ENCODE measurements around the gene L1TD1.
"Not testable (repeated sequence)": the region's sequence is repeated elsewhere in the genome, so short reads cannot be mapped to it uniquely, and the experiment has no call there.

Gene L1TD1, protein sequence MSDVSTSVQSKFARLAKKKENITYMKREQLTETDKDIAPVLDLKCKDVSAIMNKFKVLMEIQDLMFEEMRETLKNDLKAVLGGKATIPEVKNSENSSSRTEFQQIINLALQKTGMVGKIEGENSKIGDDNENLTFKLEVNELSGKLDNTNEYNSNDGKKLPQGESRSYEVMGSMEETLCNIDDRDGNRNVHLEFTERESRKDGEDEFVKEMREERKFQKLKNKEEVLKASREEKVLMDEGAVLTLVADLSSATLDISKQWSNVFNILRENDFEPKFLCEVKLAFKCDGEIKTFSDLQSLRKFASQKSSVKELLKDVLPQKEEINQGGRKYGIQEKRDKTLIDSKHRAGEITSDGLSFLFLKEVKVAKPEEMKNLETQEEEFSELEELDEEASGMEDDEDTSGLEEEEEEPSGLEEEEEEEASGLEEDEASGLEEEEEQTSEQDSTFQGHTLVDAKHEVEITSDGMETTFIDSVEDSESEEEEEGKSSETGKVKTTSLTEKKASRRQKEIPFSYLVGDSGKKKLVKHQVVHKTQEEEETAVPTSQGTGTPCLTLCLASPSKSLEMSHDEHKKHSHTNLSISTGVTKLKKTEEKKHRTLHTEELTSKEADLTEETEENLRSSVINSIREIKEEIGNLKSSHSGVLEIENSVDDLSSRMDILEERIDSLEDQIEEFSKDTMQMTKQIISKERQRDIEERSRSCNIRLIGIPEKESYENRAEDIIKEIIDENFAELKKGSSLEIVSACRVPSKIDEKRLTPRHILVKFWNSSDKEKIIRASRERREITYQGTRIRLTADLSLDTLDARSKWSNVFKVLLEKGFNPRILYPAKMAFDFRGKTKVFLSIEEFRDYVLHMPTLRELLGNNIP

DNA sequence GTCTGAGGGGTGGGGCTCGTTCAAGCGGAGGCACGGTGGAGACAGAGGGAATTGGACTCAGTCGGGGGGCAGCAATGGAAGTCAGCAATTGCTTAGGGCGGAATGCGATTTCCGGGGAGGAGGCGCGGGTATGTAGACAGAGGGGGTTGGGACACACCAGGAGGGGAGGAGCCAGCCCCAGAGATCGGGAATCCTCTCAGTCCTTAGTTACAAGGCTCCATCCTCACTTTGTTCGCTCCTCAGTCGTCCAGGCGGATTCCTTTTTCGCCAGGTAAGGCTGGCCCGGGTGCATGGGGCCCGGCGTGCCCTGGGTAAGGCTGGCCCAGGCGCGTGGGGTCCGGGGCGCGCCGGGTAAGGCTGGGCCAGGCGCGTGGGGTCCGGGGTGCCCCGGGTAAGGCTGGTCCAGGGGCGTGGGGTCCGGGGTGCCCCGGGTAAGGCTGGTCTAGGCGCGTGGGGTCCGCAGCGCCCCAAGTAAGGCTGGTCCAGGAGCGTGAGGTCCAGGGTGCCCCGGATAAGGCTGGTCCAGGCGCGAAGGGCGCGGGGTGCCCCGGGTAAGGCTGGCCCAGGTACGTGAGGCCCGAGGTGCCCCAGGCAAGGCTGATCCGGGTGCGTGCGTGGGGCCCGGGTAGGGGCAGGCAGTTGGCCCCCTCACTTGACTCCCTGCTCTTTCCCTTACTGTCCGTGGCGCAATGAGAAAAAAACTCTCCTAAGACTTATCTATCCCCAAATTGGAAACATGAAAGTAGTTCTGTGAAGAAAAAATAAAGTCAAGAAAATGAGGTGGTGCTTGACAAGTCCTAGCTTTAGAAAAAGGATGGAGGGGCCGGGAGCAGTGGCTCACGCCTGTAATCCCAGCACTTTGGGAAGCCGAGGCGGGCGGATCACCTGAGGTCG lies at the start of gene L1TD1:
TSS of gene L1TD1 (plus strand) at position 199 of the 894 bp plus-strand sequence. CDS start 11,780 bp downstream, outside the sequence.
- peak within 1 kb of the TSS; percentile 74 for H3K4me3 Mint-ChIP-seq
- H3K4me1 Mint-ChIP-seq: peaks cover 4% of the 10 kb centered on the region
- peaks cover 6% of the 10 kb centered on the region for H3K36me3 Mint-ChIP-seq
- ATAC-seq: peak; percentile 74
- H3K9me3 Mint-ChIP-seq: peaks cover 11% of the 10 kb centered on the region
- H3K27ac Mint-ChIP-seq: peak within 1 kb of the TSS; percentile 23
- peaks cover 47% of the 10 kb centered on the region for H3K27me3 Mint-ChIP-seq

DNA sequence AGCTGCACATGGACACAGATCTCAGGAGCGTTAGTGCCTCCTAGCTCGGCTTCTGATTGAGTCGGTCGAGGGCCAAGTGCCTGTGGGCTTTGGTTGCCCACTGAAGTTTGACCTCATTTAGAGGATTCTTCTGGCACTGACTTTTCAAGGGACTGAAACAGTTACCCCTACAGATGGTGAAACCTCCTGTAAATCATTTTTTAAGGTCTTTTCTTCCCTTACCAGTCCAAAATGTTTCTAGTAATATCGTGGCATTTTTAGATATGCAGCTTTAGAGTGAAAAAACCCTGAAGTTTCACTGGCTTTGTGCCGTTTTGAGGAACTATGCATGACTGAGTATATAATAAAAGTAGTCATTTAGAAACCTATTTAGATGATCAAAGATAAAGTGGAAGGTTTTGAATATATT lies 34.7 kb upstream of the L1TD1 start:
- Mint-ChIP-seq H3K36me3 (peaks cover 9% of the 10 kb centered on the region), H3K9me3 (no peaks in the 10 kb centered on the region), H3K4me3 (no peak overlapping the region), H3K27ac (peak overlapping the region; percentile 24), H3K27me3 (no peaks in the 10 kb centered on the region), H3K4me1 (peaks cover 7% of the 10 kb centered on the region)
- peak; percentile 58 for ATAC-seq

DNA sequence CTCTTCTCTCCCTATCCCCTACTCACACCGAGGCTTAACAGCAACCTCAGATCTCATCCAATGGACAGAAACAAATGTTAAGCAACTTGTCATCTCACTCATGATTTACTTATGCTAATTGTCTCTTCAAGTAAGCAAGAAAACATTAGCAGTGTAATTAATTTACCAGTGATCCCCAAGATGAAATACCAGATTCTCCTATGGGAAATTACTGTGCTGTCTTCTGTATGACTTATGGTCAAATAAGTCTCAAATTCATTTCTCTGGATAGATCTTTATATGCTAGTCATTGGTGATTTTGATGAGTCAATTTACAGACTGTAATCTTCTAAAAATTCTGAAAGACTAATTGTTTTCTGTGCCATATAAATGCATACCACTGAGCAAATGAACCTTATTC lies 32.9 kb upstream of the L1TD1 start:
- H3K9me3 Mint-ChIP-seq: no peaks in the 10 kb centered on the region

DNA sequence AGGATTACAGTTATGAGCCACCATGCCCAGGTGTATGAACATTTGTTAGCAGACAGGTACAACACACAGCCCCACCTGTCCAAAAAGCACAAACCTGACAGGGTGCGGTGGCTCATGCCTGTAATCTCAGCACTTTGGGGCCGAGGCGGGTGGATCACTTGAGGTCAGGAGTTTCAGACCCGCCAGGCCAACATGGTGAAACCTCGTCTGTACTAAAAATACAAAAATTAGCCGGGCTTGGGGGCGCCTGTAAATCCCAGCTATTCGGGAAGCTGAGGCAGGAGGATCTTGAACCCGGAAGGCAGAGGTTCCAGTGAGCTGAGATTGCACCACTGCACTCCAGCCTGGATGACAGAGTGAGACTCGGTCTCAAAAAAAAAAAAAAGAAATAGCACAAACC lies 24.3 kb upstream of the L1TD1 start:
- not testable (repeated sequence) for ATAC-seq

More for the DNA sequence above, 32.9 kb upstream of the L1TD1 start:
- H3K27me3 Mint-ChIP-seq: no peaks in the 10 kb centered on the region
- H3K4me1 Mint-ChIP-seq: peaks cover 7% of the 10 kb centered on the region
- H3K27ac Mint-ChIP-seq: no peak overlapping the region
- H3K36me3 Mint-ChIP-seq: peaks cover 9% of the 10 kb centered on the region
- H3K4me3 Mint-ChIP-seq: no peak overlapping the region
- ATAC-seq: no peak

DNA sequence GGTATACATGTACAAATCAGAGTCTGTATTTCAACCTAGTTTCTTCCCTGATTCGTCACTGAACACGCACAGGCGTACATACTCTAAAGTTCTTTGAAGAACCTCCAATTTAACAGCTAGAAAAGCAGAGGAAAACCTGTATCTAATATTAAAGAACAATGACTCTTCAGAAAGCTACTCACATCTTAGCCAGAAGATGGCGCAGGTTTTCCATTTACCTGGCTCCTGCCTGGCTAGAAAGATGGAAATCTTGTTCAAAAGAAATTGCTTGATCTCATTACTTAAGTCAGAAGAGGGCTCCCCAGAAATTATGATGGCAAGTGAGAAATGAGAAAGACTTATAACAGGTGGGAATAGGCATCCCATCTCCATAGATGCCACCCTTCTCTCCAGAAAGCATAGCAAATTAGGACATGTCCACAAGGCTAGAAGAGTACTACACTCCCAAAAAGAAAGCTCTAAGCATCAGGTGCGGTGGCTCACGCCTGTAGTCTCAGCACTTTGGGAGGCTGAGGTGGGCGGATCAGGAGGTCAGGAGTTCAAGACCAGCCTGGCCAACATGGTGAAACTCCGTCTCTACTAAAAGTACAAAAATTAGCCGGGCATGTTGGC lies 19.0 kb upstream of the L1TD1 start:
- H3K27me3 Mint-ChIP-seq: peaks cover 7% of the 10 kb centered on the region
- no peaks in the 10 kb centered on the region for H3K36me3 Mint-ChIP-seq
- H3K4me3 Mint-ChIP-seq: no peak overlapping the region
- no peak for ATAC-seq
- H3K27ac Mint-ChIP-seq: no peak overlapping the region
- H3K4me1 Mint-ChIP-seq: no peaks in the 10 kb centered on the region
- no peaks in the 10 kb centered on the region for H3K9me3 Mint-ChIP-seq

More for the DNA sequence above, 24.3 kb upstream of the L1TD1 start:
- not testable (repeated sequence) for H3K4me1 Mint-ChIP-seq, H3K4me3 Mint-ChIP-seq, H3K27ac Mint-ChIP-seq, H3K36me3 Mint-ChIP-seq, H3K9me3 Mint-ChIP-seq
- H3K27me3 Mint-ChIP-seq: peaks cover 17% of the 10 kb centered on the region

DNA sequence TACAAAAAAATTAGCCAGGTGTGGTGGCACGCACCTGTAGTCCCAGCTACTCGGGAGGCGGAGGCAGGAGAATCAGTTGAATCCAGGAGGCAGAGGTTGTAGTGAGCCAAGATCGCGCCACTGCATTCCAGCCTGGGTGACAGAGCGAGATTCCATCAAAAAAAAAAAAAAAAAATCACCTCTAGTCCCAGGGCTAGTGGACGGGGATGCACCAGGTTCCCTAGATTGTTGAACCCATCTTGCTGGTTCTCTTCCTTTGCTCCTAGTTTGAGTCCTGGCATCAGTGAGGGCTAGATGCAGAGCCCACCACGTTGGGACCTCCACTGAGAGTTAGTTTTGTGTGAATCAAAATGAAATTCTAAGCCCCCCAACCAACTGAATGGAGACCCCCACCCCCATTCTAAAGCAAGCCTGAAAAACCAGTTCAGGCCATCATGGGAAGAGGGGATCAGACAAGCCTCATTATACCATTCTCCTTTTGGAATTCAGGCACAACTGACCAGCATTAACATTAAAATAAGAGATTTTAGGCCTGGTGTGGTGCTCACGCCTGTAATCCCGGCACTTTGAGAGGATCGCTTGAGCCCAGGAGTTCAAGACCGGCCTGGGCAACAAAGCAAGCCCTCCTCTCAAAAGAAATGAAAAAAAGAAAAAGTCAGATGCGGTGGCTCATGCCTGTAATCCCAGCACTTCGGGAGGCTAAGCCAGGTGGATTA lies 17.9 kb upstream of the L1TD1 start:
- Mint-ChIP-seq H3K36me3 (no peaks in the 10 kb centered on the region), H3K27ac (no peak overlapping the region), H3K4me1 (no peaks in the 10 kb centered on the region), H3K27me3 (no peaks in the 10 kb centered on the region), H3K9me3 (no peaks in the 10 kb centered on the region), H3K4me3 (no peak overlapping the region)
- ATAC-seq: no peak

DNA sequence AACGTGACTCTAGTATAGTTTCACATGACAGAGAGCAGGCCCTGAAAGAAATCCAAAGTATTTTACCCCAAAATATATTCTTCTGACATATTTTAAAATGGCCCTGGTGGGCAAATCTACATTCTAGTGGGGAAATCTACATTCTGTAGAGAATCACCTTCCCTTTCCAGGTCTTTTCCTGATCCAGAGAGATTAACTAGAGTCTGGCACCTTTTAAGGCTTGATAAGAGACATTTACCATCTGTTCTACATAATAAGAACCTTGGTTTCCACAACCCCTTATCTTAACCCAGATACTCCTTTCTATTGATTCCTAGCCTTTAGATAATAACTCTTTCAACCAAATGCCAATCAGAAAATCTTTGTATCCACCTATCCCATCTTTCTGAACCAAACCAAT lies 17.0 kb upstream of the L1TD1 start:
- no peaks in the 10 kb centered on the region for H3K27me3 Mint-ChIP-seq
- H3K4me1 Mint-ChIP-seq: no peaks in the 10 kb centered on the region
- no peaks in the 10 kb centered on the region for H3K36me3 Mint-ChIP-seq
- H3K27ac Mint-ChIP-seq: no peak overlapping the region
- no peak for ATAC-seq
- no peak overlapping the region for H3K4me3 Mint-ChIP-seq
- no peaks in the 10 kb centered on the region for H3K9me3 Mint-ChIP-seq

DNA sequence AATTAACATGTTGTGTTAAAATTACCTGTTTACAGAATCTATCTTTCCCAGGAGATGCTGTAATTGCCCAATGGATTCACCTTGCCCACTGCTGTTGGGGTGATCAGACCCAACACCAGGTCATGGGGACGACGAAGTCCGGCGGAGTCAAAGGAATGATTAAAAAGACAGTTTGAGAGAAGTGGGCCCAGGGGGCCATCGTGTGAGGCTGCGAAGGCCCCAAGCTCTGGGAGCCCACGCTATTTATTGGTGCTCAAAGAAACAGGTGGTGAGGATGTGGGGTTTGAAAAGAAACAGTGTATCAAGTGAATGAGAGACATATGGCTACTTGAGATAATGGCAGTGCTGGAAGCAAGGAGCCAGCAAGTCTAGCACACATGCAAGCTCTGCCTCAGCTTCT lies 16.3 kb upstream of the L1TD1 start:
- Mint-ChIP-seq H3K27ac (no peak overlapping the region), H3K36me3 (no peaks in the 10 kb centered on the region), H3K4me3 (no peak overlapping the region), H3K4me1 (no peaks in the 10 kb centered on the region), H3K27me3 (no peaks in the 10 kb centered on the region), H3K9me3 (no peaks in the 10 kb centered on the region)
- no peak for ATAC-seq

DNA sequence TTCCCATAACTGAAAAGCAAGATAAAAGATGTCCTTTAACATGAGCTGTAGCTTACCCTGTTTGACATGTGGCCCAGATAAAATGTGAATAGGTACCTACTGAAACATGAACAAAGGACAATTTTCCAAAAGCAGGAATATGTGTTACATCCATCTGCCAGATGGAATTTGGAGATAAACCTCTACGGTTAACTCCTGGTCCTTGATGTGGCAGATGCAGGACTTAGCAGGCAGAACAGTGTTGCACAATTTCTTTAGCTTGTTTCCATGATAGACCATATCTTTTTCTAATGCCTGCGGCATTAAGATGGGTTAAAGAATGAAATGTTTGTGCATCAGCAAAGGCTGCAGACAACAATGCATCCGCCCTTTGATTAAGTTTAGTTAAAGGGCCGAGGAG lies 14.6 kb upstream of the L1TD1 start:
- not testable (repeated sequence) for H3K36me3 Mint-ChIP-seq, H3K4me3 Mint-ChIP-seq, H3K27me3 Mint-ChIP-seq, H3K9me3 Mint-ChIP-seq, H3K27ac Mint-ChIP-seq, H3K4me1 Mint-ChIP-seq, ATAC-seq

DNA sequence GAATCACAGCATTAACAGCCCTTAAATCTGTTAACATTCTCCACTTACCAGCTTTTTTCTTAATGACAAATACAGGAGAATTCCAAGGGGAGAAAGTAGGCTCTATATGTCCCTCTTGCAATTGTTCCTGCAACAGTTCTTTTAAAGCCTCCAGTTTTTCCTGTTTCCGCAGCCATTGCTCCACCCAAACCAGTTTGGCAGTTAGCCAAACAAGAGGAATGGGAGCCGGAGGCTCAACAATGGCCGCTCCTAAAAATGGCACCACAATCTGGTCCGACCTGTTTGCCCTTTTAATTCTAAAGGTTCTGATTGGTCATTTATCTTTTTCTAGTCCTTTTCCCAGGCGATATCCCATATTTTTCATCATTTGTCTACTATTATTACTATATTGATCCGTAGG lies 14.0 kb upstream of the L1TD1 start:
- Mint-ChIP-seq H3K27ac (no peak overlapping the region), H3K4me3 (no peak overlapping the region), H3K4me1 (no peaks in the 10 kb centered on the region), H3K27me3 (no peaks in the 10 kb centered on the region), H3K36me3 (no peaks in the 10 kb centered on the region), H3K9me3 (no peaks in the 10 kb centered on the region)
- ATAC-seq: no peak

DNA sequence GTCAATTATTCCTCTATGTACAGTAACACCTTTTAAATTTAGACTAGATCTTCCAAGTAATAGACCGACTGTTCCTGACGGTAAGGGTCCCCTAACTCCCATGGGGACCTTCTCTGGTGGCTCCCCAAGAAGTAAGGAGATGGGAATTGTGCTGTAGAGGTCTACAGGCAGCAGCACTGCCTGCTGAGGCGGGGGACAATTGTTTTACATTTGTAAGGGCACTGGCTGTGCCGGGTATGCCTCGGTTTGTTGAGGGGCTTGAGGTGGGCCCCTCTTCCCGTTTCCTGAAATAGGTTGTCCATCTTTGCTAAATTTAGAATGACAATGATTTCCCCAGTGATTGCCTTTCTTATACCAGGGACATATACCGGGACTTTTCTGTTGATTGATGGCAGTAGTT lies 13.1 kb upstream of the L1TD1 start:
- H3K4me1 Mint-ChIP-seq: no peaks in the 10 kb centered on the region
- no peak for ATAC-seq
- H3K4me3 Mint-ChIP-seq: no peak overlapping the region
- no peaks in the 10 kb centered on the region for H3K9me3 Mint-ChIP-seq
- no peaks in the 10 kb centered on the region for H3K36me3 Mint-ChIP-seq
- H3K27ac Mint-ChIP-seq: no peak overlapping the region
- H3K27me3 Mint-ChIP-seq: no peaks in the 10 kb centered on the region

DNA sequence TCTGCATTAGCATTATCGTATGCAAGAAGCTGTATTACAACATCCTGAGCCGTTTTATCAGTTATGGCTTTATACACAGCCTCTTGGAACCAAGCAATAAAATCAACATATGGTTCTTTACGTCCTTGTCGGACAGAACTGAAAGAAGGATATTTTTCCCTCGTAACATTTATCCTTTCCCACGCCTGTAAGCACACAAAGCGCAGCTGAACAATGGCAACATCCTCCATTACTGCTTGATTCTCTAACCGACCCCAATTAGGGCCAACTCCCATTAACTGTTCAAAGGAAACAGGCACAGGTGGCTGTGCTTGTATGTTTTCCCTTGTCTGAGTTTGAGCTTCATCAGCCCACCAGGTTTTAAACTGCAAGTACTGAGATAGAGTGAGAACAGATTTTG lies 12.5 kb upstream of the L1TD1 start:
- not testable (repeated sequence) for H3K4me3 Mint-ChIP-seq, H3K9me3 Mint-ChIP-seq, H3K36me3 Mint-ChIP-seq, H3K4me1 Mint-ChIP-seq, H3K27ac Mint-ChIP-seq, H3K27me3 Mint-ChIP-seq, ATAC-seq

DNA sequence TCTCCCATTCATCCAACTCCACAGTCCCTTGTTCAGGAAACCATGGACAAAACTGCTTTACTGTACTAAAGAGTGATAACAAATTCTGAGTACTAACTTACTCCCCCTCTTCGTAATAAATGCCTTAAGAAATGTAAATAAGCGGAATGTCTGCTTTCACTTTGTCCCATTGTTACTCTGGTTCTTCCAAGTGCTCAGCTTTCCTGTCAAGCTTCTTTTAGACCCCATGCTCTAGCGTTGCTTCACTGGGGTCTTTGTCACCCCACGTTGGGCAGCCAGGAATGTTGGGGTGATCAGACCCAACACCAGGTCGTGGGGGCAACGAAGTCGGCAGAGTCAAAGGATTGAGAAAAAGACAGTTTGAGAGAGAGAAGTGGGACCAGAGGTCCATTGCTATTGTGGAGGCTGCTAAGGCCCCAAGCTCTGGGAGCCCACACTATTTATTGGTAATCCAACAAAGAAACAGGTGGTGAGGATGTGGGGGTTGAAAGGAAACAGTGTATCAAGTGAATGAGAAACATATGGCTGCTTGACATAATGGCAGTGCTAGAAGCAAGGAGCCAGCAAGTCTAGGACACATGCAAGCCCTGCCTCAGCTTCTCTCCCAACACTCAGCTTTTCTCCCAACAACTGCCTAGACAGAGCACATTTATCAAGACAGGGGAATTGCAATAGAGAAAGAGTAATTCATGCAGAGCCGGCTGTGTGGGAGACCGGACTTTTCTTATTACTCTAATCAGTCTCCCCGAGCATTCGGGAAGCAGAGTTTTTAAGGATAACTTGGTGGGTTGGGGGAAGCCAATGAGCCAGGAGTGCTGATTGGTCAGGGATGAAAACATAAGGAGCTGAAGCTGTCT lies 11.3 kb upstream of the L1TD1 start:
- H3K27ac Mint-ChIP-seq, H3K9me3 Mint-ChIP-seq, H3K4me3 Mint-ChIP-seq, H3K36me3 Mint-ChIP-seq, H3K4me1 Mint-ChIP-seq, ATAC-seq, H3K27me3 Mint-ChIP-seq: not testable (repeated sequence)
